ENCODE measurements around the gene TRIM71.

GRCh38 chr3:32897981-32898623, 80.3 kb downstream of the TRIM71 start:
- TF ChIP-seq TAF1 (IDR thresholded peaks at IDR 0.05; ENCODE audit: borderline replicate concordance, insufficient read depth, low read length) (no peak), POLR2AphosphoS5 (IDR thresholded peaks at IDR 0.05; ENCODE audit: low read depth, low read length) (no peak), SIN3A (IDR thresholded peaks at IDR 0.05; ENCODE audit: borderline replicate concordance, insufficient read depth, low read length) (no peak)

All from PFSK-1 (cell line).